Endothelial cell of umbilical vein (primary cell): ENCODE data around the gene SPEM2.

Experiments
- EZH2 ChIP-seq: IDR thresholded peaks from 2 replicates; pipeline ENCODE4 v1.6.1; 2012; ENCODE audit warnings: borderline replicate concordance, low read depth, mild to moderate bottlenecking, moderate library complexity, low read length, inconsistent platforms; ENCODE audit not compliant: severe bottlenecking
- JUN ChIP-seq: IDR thresholded peaks from 2 replicates; pipeline ENCODE4 v1.6.1; 2011; ENCODE audit warnings: borderline replicate concordance, low read depth; ENCODE audit not compliant: insufficient read length, insufficient read depth
- MYC ChIP-seq: IDR thresholded peaks from one replicate; pipeline ENCODE4 v1.6.1; 2011; ENCODE audit warnings: mild to moderate bottlenecking, low read depth, low read length
- POLR2A ChIP-seq: IDR thresholded peaks from 2 replicates; pipeline ENCODE4 v1.6.1; 2012; ENCODE audit warnings: low read depth, mild to moderate bottlenecking, control low read depth, low read length
- POLR2AphosphoS5 ChIP-seq: IDR thresholded peaks from 2 replicates; pipeline ENCODE4 v1.6.1; 2012; ENCODE audit warnings: low read depth, mild to moderate bottlenecking, control low read depth, low read length, moderate library complexity; ENCODE audit not compliant: insufficient read depth
- TF ChIP-seq, protein P1 (sequence below), 2 donors: IDR thresholded peaks; 1 replicate in 1 of 2; 2 replicates in 1 of 2; pipeline ENCODE4 v1.5.1; 2011; ENCODE audit warnings: low read length in 2 of 2, mild to moderate bottlenecking in 2 of 2, moderate library complexity in 2 of 2, control low read depth in 1 of 2, inconsistent platforms in 1 of 2, low read depth in 1 of 2; ENCODE audit not compliant: insufficient read depth in 1 of 2; ENCODE audit errors: extremely low read depth in 1 of 2

DNA sequence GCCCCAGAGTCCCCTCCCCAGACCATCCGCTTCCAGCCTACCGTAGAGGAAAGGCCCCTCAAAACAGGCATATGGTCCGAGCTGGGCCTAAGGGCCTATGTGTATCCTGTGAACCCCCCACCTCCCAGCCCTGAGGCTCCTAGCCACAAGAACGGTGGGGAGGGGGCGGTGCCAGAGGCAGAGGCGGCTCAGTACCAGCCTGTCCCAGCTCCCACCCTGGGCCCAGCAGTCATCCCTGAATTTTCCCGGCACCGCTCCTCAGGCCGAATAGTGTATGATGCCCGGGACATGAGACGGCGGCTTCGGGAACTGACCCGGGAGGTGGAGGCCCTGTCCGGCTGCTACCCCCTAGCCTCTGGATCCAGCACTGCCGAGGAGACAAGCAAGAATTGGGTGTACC lies 4.2 kb upstream of the SPEM2 start:
- TF ChIP-seq, protein P1, sequence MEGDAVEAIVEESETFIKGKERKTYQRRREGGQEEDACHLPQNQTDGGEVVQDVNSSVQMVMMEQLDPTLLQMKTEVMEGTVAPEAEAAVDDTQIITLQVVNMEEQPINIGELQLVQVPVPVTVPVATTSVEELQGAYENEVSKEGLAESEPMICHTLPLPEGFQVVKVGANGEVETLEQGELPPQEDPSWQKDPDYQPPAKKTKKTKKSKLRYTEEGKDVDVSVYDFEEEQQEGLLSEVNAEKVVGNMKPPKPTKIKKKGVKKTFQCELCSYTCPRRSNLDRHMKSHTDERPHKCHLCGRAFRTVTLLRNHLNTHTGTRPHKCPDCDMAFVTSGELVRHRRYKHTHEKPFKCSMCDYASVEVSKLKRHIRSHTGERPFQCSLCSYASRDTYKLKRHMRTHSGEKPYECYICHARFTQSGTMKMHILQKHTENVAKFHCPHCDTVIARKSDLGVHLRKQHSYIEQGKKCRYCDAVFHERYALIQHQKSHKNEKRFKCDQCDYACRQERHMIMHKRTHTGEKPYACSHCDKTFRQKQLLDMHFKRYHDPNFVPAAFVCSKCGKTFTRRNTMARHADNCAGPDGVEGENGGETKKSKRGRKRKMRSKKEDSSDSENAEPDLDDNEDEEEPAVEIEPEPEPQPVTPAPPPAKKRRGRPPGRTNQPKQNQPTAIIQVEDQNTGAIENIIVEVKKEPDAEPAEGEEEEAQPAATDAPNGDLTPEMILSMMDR (IDR thresholded peaks at IDR 0.05; ENCODE audit: extremely low read depth in 1 of 2, insufficient read depth in 1 of 2, low read depth in 1 of 2, low read length in 2 of 2) = no peak
- TF ChIP-seq POLR2A (no peak), POLR2AphosphoS5 (no peak), JUN (no peak), MYC (no peak), EZH2 (no peak)
